Activated T-cell treated with anti-CD3 and anti-CD28 coated beads, Interleukin-2, amount 50 U/mL, for 1 hour (primary cell): ENCODE measurements around the gene GATA3.
"Not testable (repeated sequence)": the region's sequence is repeated elsewhere in the genome, so short reads cannot be mapped to it uniquely, and the experiment has no call there.

Source experiments
- DNase-seq: peaks from one replicate; pipeline ENCODE4 v3.0.0-alpha.2; 2020

The GATA3 gene

DNA sequence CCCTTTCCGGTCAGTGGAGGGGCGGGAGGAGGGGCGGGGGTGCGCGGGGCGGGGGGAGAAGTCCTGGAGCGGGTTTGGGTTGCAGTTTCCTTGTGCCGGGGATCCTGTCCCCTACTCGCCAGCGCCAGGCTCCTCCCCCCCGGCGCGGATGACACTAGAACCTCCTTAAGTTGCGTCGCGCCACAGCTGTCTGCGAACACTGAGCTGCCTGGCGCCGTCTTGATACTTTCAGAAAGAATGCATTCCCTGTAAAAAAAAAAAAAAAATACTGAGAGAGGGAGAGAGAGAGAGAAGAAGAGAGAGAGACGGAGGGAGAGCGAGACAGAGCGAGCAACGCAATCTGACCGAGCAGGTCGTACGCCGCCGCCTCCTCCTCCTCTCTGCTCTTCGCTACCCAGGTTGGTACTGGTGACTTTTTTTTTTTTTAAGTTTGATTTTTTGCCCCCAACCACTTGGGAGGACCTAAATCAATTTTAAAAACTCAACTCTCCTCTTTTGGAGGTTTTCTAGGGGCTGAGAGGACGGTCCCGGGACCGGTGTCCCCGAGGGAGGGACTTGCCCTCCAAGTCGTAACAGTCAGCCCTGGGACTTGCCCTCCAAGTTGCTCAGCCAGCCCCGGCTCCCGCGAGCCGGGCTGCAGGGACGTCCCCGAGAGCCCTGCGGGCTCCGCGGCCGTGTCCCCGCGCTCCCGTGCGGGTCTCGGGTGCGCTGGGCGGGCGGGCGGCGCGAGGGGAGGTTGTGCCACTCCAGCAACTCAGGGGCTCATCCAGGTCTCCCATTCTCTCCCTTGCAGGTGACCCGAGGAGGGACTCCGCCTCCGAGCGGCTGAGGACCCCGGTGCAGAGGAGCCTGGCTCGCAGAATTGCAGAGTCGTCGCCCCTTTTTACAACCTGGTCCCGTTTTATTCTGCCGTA, at the start of gene GATA3:
Gene GATA3, plus strand, starts transcription at position 195 of the 914 bp plus-strand sequence. CDS start 968 bp downstream, outside the sequence.
- peak; percentile 83 for DNase-seq

GRCh38 chr10:8006274-8006999, 48.1 kb upstream of the GATA3 start:
- DNase-seq, result no peak

GRCh38 chr10:8009031-8009430, 45.5 kb upstream of the GATA3 start:
- DNase-seq, result no peak

- DNase-seq, result no peak
Measured at GRCh38 chr10:8013006-8013405, 41.5 kb upstream of the GATA3 start.

DNA sequence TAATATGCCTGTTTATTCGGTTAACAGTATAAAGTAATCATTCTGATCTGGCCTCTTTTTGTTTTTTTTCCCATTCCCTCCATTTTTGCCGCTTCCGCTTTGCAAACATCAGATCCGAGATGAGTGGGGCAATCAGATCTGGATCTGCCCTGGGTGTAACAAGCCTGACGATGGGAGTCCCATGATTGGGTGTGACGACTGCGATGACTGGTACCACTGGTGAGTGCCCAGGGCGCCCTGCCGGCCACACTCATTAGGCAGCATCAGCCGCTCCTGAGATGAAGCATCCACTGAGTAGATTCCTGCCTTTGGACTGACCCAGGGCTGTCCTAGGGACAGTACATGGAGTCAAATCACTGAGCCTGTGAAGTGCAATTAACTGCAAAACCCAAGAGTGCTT, 40.9 kb upstream of the GATA3 start:
- no peak for DNase-seq

- no peak for DNase-seq
Measured at GRCh38 chr10:8014649-8015048, 39.8 kb upstream of the GATA3 start.

- DNase-seq, result no peak
Measured at GRCh38 chr10:8017277-8017676, 37.2 kb upstream of the GATA3 start.

- DNase-seq, result no peak
Measured at GRCh38 chr10:8023321-8023720, 31.2 kb upstream of the GATA3 start.

DNA sequence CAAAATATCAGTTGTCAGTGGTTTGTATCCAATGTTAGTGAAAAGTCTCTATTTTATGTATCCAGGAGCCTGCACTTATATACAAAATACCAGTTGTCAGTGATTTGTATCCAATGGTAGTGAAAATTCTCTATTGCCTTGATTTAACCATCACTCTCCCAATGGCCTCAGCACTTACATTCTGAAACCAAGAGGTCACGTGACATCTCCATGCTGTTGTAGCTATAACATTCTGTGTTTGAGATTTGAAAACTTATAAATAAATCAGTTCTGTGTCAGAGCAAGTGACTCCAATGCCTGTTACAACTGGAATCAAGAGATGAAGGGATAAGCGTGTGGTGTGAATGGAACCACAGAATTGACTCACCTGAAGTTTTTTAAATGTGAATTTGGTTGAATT, 30.6 kb upstream of the GATA3 start:
- DNase-seq, result no peak

GRCh38 chr10:8026349-8027259, 27.9 kb upstream of the GATA3 start:
- DNase-seq, result no peak

DNA sequence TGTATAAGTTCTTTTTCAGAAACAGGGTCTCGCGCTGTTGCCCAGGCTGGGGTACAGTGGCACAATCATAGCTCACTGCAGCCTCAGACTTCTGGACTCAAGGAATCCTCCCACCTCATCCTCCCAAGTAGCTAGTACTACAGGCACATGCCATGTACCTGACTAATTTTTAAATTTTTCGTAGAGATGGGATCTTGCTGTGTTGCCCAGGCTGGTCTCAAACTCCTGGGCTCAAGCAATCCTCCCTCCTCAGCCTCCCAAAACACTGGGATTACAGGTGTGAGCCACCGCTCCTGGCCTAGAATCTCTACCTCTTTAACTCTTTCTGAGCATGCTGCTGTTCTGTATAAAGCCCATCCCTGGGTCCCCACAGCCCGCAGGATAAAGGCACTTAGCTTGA, 23.3 kb upstream of the GATA3 start:
- DNase-seq, result not testable (repeated sequence)

- DNase-seq, result no peak
Measured at GRCh38 chr10:8032558-8032957, 21.9 kb upstream of the GATA3 start.

DNA sequence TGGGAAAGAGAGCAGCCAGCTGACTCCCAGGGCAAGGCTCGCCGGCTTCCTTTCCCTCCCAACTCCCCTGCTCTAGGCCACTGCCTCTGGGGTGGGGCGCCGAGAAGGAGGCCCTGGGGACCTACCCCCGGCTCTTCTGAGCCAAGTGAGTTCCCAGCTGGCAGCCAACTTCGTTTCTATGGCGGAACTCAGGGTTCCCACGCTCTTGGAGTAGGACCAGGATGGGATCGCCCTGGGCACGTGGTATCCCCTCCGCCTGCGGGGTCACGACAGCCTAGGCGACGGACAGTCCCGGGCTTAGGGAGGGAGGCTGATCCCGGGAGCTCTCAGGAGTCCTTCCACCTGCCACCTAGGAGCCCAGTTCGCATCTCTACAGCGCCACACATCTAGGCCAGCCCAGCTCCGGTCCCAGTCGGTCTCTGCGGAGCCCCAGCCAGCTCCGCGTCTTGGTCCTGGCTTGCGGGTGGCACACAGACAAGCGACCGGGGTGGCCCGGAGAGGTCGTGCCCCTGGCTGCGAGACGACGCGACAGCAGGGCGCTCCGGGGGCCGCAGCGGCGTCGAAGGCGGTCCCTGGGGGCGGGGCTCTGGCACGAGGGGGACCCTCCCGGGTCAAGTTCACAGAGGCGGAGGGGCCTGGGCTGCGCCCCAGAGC, 20.5 kb upstream of the GATA3 start:
- DNase-seq, result peak; percentile 38

DNA sequence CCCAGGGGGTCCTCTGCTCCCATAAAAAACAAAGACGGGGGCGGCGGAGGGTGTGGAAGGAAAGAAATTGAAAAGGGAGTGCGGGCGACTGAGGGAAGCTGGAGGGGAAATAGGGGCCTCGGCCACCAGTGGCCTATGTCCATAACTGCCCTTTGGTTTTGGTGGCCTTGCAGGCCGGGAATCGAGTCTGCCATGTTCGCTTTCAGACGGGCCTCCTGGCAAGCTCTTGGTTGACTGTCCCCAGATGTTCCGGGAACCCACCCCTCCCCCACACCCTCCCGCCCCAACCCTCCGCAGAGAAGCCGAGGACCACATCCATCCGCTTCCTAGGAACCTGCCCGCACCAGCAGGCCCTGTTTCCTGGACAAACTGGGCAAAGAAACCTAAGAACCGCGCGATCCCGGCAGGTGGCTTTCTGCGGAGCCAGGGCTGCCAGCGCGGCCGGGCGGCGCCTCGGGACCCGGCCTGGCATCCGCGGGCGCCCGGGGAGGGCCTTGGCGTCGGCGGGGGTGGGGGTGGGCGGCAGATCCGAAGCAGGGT, 20.0 kb upstream of the GATA3 start:
- DNase-seq, result peak; percentile 33

DNA sequence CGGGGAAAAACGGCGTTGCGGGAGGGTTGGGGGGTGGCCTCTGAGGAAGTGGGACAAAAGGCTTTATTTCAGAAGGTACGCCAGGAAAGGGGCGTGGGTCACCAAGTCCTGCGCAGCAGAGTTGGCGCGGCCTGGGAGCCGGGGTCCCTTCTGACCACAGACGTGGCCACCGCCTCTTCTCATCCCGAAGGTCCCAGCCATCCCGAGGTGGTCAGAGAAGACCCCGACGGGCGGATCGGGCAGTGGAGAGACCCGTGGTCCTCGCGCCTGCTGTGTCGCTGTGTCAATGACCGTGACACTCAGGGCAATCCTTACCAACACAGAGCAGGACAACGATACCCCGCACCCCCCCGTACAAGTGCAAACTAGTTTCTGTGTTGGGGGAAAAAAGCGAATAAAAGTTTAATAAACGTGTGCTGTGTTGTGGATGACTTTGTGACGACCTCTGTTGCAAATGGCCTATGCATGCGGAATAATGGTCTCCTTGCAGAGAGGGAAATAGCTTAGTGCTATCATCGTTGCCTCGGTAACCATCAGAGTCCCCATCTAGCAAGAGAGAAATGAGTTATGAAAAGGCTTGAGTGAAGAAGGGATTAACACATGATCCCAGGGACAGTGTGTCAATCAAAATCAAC, 19.4 kb upstream of the GATA3 start:
- DNase-seq, result peak; percentile 27

- DNase-seq, result peak; percentile 32
Measured at GRCh38 chr10:8035641-8036470, 18.6 kb upstream of the GATA3 start.

DNA sequence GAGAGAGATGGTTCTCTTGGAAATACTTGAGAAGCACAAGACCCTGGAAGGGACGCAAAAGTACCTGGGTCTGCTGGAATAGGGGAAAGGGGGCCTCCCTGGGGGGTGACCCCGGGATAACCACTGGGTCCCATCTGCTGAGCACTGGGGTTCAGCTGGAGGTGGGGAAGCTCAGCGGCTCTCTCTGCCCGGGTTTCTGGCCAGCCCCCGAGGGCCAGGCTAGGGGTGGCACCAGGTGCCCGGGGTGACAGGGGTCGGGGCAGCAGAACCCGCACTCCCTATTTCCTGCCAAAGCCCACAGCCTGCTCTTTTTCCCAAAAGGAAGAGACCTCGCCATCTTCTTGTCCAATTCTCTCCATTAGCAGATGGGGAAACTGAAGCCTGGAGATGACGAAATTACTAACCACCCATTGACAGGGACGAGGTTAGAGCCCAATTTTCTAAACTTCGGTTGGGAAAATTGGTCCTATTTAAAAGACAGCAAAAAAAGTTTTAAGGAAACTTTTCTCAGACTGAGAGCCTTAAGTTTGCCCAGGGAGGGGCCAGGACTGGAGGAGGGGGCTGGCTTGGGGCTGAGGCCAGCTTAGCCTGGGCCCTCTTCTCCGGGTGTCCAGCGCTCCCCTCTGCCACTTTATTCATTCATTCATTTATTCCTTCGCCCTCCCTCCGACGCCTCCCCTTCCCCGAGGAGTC, 17.8 kb upstream of the GATA3 start:
- peak; percentile 26 for DNase-seq

DNA sequence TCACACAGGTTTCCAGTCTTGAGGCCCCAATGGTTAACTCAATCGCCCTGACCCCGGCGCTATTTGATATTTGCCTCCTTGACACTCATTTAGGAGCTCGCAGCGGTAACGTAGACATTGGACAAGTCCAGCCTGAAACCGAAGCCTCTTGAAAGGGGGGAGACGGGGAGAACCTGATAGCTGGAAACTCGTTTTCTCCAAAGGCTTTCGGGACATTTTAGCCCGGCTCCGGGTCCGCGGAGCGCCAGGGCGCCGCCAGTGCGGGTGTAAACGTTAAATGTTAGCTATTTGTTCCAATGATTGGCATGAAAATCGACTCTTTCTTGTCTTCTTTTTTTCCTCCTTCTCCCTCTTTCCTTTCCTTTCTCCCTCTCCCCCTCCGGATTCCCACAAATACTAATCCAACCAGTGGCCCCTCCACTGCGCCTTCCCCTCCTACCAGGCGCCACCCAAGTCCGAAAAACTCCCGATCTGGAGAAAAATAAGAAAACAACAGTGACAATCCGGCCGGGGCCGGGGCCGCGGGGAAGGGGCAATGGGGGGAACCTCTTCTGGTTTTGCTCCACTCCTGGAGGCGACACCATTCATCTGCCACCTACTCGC, 17.2 kb upstream of the GATA3 start:
- peak; percentile 35 for DNase-seq
